ENCODE data around the gene CCND1. TPM values are rescaled to one million over a fixed set of nuclear protein-coding genes. Genes with fewer than 3 reads are reported as not detected.
A peak's percentile ranks its signal among the peaks of the same experiment; 100 is the strongest.

CCND1 gene
- total and polyA plus RNA-seq, 9 of the 15 experiments (the other 6 are each of a cell fraction or from before 2014, with no cell fraction given): 0.04 to 23.3 (median 3.8) TPM

DNA sequence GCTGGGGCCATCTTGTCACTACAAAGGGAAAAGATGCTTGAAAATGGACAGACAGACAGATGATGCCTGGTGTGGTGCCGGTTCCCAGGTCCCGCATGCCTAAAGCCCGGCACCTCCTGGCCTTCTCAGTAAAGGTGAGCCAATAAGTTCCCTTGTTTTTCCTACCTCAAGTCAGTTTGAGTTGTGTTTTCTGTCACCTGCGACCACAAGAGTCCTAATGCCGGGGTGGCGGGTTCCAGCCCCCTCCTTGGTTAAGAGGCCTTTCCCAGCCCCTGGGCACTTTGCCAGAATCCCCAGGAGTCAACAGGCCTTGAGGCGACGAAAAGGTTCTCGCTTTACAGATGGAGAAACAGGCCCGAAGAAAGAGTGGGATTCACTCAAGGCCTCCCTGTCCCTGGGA is 53.8 kb downstream of the CCND1 start:
- peaks cover 0 to 3% of the 10 kb centered on the region in 2 experiments; a peak in 3 of 5 replicates for H3K4me1 ChIP-seq (replicated peaks in 1 of 2; ENCODE audit: control insufficient read depth in 2 of 2, insufficient read depth in 2 of 2, low read length in 2 of 2)
- BruUV-seq (replicated peaks): no TSS peak
- H3K27ac ChIP-seq (ENCODE audit: extremely low read depth, low read depth, low read length): no peak overlapping the region
- H3K9me1 ChIP-seq (ENCODE audit: control insufficient read depth, insufficient read depth, low read length): no peaks in the 10 kb centered on the region
- in situ Hi-C loops (cut with MboI) (loop anchor here (5.0 kb wide), 2 partner anchors 103 to 503 kb away; no protein-coding TSS in a partner anchor), intact Hi-C loops (cut with micrococcal nuclease) (no loop called here)
- H3K79me2 ChIP-seq (ENCODE audit: control insufficient read depth, insufficient read depth, low read length): no peaks in the 10 kb centered on the region
- ChIA-PET CTCF (ENCODE audit: low intra/inter-chr PET ratio) (no interaction called here), POLR2A (no interaction called here)
- FAIRE-seq: no peak
- H3K36me3 ChIP-seq (ENCODE audit: control insufficient read depth, insufficient read depth, low read length): no peaks in the 10 kb centered on the region
- no peak for DNase-seq (ENCODE audit: extremely low read depth in 1 of 4, low spot score in 3 of 4)
- H3K4me3 ChIP-seq: no peak overlapping the region
- H3K27me3 ChIP-seq (ENCODE audit: control insufficient read depth in 2 of 2, insufficient read depth in 2 of 2, low read length in 2 of 2): peaks cover 28 to 43% of the 10 kb centered on the region in 2 experiments
- H3K9ac ChIP-seq (ENCODE audit: insufficient read depth in 1 of 2, low read depth in 2 of 2, low read length in 2 of 2): no peak overlapping the region
- H3K9me3 ChIP-seq (replicated peaks; ENCODE audit: control insufficient read depth, insufficient read depth, low read depth, low read length): no peaks in the 10 kb centered on the region
- H4K20me1 ChIP-seq (replicated peaks; ENCODE audit: control insufficient read depth, insufficient read depth, low read length): no peaks in the 10 kb centered on the region
- no peak overlapping the region for H3K4me2 ChIP-seq (ENCODE audit: insufficient read depth, low read length)
- no peak overlapping the region for H2AFZ ChIP-seq (ENCODE audit: low read depth, low read length)
- TF ChIP-seq TEAD4 (IDR thresholded peaks at IDR 0.05; ENCODE audit: low read length): no peak
- TF ChIP-seq TEAD4 (CRISPR knock-in tag; IDR thresholded peaks at IDR 0.05; ENCODE audit: borderline replicate concordance): no peak
- TF ChIP-seq RCOR1 (IDR thresholded peaks at IDR 0.05; ENCODE audit: borderline replicate concordance in 1 of 2, low read depth in 2 of 2, low read length in 2 of 2): no peak
- TF ChIP-seq NFIC (IDR thresholded peaks at IDR 0.05): peak; percentile 79
- TF ChIP-seq ZNF184 (CRISPR knock-in tag; IDR thresholded peaks at IDR 0.05): no peak
- no peak for TF ChIP-seq RBM22 (IDR thresholded peaks at IDR 0.05; ENCODE audit: low read depth, low read length, poor library complexity, severe bottlenecking)
- TF ChIP-seq, protein P1, sequence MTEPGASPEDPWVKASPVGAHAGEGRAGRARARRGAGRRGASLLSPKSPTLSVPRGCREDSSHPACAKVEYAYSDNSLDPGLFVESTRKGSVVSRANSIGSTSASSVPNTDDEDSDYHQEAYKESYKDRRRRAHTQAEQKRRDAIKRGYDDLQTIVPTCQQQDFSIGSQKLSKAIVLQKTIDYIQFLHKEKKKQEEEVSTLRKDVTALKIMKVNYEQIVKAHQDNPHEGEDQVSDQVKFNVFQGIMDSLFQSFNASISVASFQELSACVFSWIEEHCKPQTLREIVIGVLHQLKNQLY (CRISPR knock-in tag; conservative IDR thresholded peaks at IDR 0.05): no peak
- WGBS (ENCODE audit: insufficient coverage, low coverage, missing lambda C conversion rate): 16% methylated on average over 10 of the region's 10 CpGs
- no peak for ATAC-seq
